ENCODE data around the gene TIMM10.
A peak's percentile ranks its signal among the peaks of the same experiment; 100 is the strongest.

The TIMM10 gene

DNA sequence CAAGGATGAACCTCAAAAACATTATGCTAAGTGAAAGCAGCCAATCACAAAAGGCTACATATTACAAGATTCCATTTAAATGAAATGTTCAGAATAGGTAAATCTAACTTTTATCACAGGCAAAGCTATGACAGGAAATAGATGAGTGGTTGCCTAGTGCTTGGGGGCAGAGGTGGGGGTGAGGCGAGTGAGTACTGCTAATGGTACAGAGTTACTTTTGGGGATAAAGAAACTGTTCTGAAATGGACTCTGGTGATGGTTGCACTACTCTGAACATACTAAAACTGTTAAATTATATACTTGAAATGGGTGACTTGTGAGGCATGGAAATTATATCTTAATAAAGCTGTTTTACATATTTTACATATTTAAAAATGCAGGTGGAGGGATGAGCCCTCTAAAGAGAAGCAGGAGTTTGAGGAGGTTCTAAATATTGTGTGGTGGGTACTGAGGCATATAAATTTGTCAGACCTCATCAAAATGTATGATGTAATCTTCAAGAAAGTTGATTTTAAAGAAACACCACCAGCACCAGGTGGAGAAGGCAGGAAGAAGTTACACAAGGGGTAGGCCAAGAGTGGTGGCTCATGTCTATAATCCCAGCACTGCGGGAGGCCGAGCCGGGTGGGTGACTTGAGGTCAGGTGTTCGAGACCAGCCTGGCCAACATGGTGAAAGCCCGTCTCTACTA lies 18.7 kb downstream of the TIMM10 start:
- peaks cover 16% of the 10 kb centered on the region for H3K36me3 ChIP-seq (ENCODE audit: control insufficient read depth, low read length)
- H3K4me3 ChIP-seq (ENCODE audit: low read length) = peak overlapping the region; percentile 79
- no peaks in the 10 kb centered on the region for H3K9me3 ChIP-seq (ENCODE audit: control insufficient read depth, insufficient read depth, low read length)
- H3K27me3 ChIP-seq (ENCODE audit: control insufficient read depth, low read length) = no peaks in the 10 kb centered on the region
- peak overlapping the region; percentile 68 for H3K27ac ChIP-seq (ENCODE audit: low read depth, low read length)
- peak overlapping the region; percentile 73 for H3K4me2 ChIP-seq (ENCODE audit: low read length)
- no peaks in the 10 kb centered on the region for H4K20me1 ChIP-seq (ENCODE audit: control insufficient read depth, insufficient read depth, low read depth, low read length)
- no peak for TF ChIP-seq EZH2phosphoT487 (IDR thresholded peaks at IDR 0.05; ENCODE audit: borderline replicate concordance, low read length)
- TF ChIP-seq, protein P1, sequence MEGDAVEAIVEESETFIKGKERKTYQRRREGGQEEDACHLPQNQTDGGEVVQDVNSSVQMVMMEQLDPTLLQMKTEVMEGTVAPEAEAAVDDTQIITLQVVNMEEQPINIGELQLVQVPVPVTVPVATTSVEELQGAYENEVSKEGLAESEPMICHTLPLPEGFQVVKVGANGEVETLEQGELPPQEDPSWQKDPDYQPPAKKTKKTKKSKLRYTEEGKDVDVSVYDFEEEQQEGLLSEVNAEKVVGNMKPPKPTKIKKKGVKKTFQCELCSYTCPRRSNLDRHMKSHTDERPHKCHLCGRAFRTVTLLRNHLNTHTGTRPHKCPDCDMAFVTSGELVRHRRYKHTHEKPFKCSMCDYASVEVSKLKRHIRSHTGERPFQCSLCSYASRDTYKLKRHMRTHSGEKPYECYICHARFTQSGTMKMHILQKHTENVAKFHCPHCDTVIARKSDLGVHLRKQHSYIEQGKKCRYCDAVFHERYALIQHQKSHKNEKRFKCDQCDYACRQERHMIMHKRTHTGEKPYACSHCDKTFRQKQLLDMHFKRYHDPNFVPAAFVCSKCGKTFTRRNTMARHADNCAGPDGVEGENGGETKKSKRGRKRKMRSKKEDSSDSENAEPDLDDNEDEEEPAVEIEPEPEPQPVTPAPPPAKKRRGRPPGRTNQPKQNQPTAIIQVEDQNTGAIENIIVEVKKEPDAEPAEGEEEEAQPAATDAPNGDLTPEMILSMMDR (IDR thresholded peaks at IDR 0.05; ENCODE audit: low read depth, low read length, poor library complexity, severe bottlenecking) = no peak
- H3F3A ChIP-seq (ENCODE audit: control insufficient read depth, insufficient read depth) = peaks cover 6% of the 10 kb centered on the region; the same call in 1 of the 2 replicates
- H3K4me1 ChIP-seq (ENCODE audit: control insufficient read depth, low read length) = peaks cover 44% of the 10 kb centered on the region
- H3K79me2 ChIP-seq (ENCODE audit: control insufficient read depth, low read length) = peaks cover 45% of the 10 kb centered on the region
- no peaks in the 10 kb centered on the region for H3K9me2 ChIP-seq (replicated peaks; ENCODE audit: control insufficient read depth, low read length)

DNA sequence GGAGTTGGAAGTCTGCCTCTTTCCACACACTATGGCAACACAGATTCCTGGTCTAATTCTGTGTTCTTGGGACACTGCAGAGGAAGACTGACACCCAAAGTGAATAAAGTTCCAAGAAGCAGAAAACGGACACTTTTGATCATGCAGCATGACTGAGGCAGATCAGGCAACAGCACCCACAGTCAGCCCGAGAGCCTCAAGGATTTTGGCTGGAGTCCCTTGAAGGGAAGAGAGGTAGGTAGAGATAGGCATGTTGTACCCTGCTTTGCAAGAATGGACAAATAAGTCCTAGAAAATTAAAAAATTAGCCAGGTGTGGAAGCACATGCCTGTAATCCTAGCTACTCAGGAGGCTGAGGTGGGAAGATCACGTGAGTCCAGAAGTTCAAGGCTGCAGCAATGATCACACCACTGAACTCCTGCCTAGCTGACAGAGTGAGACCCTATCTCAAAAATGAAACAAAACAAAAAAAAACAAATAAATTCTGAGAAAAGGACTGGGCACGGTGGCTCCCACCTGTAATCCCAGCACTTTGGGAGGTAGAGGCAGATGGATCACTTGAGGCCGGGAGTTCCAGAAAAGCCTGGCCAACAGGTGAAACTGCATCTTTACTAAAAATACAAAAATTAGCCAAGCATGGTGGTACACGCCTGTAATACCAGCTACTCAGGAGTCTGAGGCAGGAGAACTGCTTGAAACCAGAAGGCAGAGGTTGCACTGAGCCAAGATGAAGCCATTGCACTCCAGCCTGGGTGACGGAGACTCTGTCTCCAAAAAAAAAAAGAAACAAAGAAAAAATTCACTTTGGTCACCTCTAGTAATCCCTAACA lies 22.0 kb downstream of the TIMM10 start:
- no peak overlapping the region for H3K27ac ChIP-seq (ENCODE audit: low read depth, low read length)
- H3K9me3 ChIP-seq (ENCODE audit: control insufficient read depth, insufficient read depth, low read length) = no peaks in the 10 kb centered on the region
- no peak for TF ChIP-seq EZH2phosphoT487 (IDR thresholded peaks at IDR 0.05; ENCODE audit: borderline replicate concordance, low read length)
- TF ChIP-seq, protein P1 (IDR thresholded peaks at IDR 0.05; ENCODE audit: low read depth, low read length, poor library complexity, severe bottlenecking) = no peak

DNA sequence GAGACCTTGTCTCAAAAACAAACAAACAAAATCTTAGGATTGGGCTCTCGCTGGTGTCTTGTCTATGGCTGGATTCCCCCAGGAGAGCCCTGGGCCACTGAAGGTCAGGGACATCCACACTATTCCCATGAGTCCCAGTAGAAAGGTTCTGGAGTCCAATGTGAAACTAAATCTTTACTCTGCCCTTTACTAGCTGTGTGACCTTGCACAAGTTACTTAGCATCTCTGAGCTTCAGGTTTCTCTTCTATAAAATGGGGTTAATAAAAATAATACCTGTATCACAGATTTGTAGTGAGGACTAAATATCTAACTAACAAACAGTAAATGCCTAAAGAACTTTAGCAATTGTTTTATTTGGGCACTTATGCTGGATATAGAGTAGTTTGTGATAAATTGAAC lies 24.0 kb downstream of the TIMM10 start:
- H3K4me2 ChIP-seq (ENCODE audit: low read length) = no peak overlapping the region
- peaks cover 26% of the 10 kb centered on the region; the same call in 1 of the 2 replicates for H3K36me3 ChIP-seq (ENCODE audit: control insufficient read depth, low read length)
- TF ChIP-seq EZH2phosphoT487 (IDR thresholded peaks at IDR 0.05; ENCODE audit: borderline replicate concordance, low read length) = no peak
- TF ChIP-seq, protein P1 (IDR thresholded peaks at IDR 0.05; ENCODE audit: low read depth, low read length, poor library complexity, severe bottlenecking) = no peak
- no peaks in the 10 kb centered on the region for H3K9me3 ChIP-seq (ENCODE audit: control insufficient read depth, insufficient read depth, low read length)
- H3K79me2 ChIP-seq (ENCODE audit: control insufficient read depth, low read length) = peaks cover 10% of the 10 kb centered on the region
- H3K4me3 ChIP-seq (ENCODE audit: low read length) = no peak overlapping the region
- no peak overlapping the region for H3K27ac ChIP-seq (ENCODE audit: low read depth, low read length)
- no peaks in the 10 kb centered on the region for H3F3A ChIP-seq (ENCODE audit: control insufficient read depth, insufficient read depth)
- peaks cover 9% of the 10 kb centered on the region for H3K4me1 ChIP-seq (ENCODE audit: control insufficient read depth, low read length)
- H3K27me3 ChIP-seq (ENCODE audit: control insufficient read depth, low read length) = no peaks in the 10 kb centered on the region
- no peaks in the 10 kb centered on the region for H3K9me2 ChIP-seq (replicated peaks; ENCODE audit: control insufficient read depth, low read length)
- no peaks in the 10 kb centered on the region for H4K20me1 ChIP-seq (ENCODE audit: control insufficient read depth, insufficient read depth, low read depth, low read length)

More for the DNA sequence above, 22.0 kb downstream of the TIMM10 start:
- no peak overlapping the region for H3K4me3 ChIP-seq (ENCODE audit: low read length)
- peaks cover 21% of the 10 kb centered on the region for H3K79me2 ChIP-seq (ENCODE audit: control insufficient read depth, low read length)
- H3K4me1 ChIP-seq (ENCODE audit: control insufficient read depth, low read length) = peaks cover 29% of the 10 kb centered on the region
- H3F3A ChIP-seq (ENCODE audit: control insufficient read depth, insufficient read depth) = peaks cover 6% of the 10 kb centered on the region; the same call in 1 of the 2 replicates
- peaks cover 24% of the 10 kb centered on the region for H3K36me3 ChIP-seq (ENCODE audit: control insufficient read depth, low read length)
- H3K9me2 ChIP-seq (replicated peaks; ENCODE audit: control insufficient read depth, low read length) = no peaks in the 10 kb centered on the region
- no peaks in the 10 kb centered on the region for H3K27me3 ChIP-seq (ENCODE audit: control insufficient read depth, low read length)
- H3K4me2 ChIP-seq (ENCODE audit: low read length) = no peak overlapping the region
- H4K20me1 ChIP-seq (ENCODE audit: control insufficient read depth, insufficient read depth, low read depth, low read length) = no peaks in the 10 kb centered on the region
